ENCODE results near the gene PDE8B. TPM values are rescaled to one million over a fixed set of nuclear protein-coding genes. Genes with fewer than 3 reads are reported as not detected.

Gene PDE8B
- total RNA-seq, 1 donor from 2014 or later = 0.33 TPM

GRCh38 chr5:77355080-77355479 is 144.6 kb downstream of the PDE8B start:
- no peaks in the 10 kb centered on the region for H3K27me3 ChIP-seq (ENCODE audit: control insufficient read depth, insufficient read depth, low read length)
- no peak for DNase-seq (ENCODE audit: low read depth)
- H3K36me3 ChIP-seq (ENCODE audit: control insufficient read depth, insufficient read depth, low read length) = no peaks in the 10 kb centered on the region
- TF ChIP-seq CTCF (IDR thresholded peaks at IDR 0.05; ENCODE audit: insufficient read depth, low read length, poor library complexity, severe bottlenecking) = no peak
- no peak overlapping the region for H3K4me3 ChIP-seq (ENCODE audit: low read depth, low read length)

- no peak overlapping the region for H3K4me3 ChIP-seq (ENCODE audit: low read depth, low read length)
- DNase-seq (ENCODE audit: low read depth) = no peak
- no peak for TF ChIP-seq CTCF (IDR thresholded peaks at IDR 0.05; ENCODE audit: insufficient read depth, low read length, poor library complexity, severe bottlenecking)
- no peaks in the 10 kb centered on the region for H3K27me3 ChIP-seq (ENCODE audit: control insufficient read depth, insufficient read depth, low read length)
- H3K36me3 ChIP-seq (ENCODE audit: control insufficient read depth, insufficient read depth, low read length) = no peaks in the 10 kb centered on the region
Measured at GRCh38 chr5:77355751-77356150, 145.3 kb downstream of the PDE8B start.

GRCh38 chr5:77356740-77357139 is 146.3 kb downstream of the PDE8B start:
- no peak for TF ChIP-seq CTCF (IDR thresholded peaks at IDR 0.05; ENCODE audit: insufficient read depth, low read length, poor library complexity, severe bottlenecking)

GRCh38 chr5:77358255-77359205 is 148.1 kb downstream of the PDE8B start:
- Histone ChIP-seq H3K27me3 (ENCODE audit: control insufficient read depth, insufficient read depth, low read length) (no peaks in the 10 kb centered on the region), H3K36me3 (ENCODE audit: control insufficient read depth, insufficient read depth, low read length) (no peaks in the 10 kb centered on the region), H3K4me3 (ENCODE audit: low read depth, low read length) (no peak overlapping the region)
- TF ChIP-seq CTCF (IDR thresholded peaks at IDR 0.05; ENCODE audit: insufficient read depth, low read length, poor library complexity, severe bottlenecking) = no peak
- peak; percentile 14 for DNase-seq (ENCODE audit: low read depth)

More at GRCh38 chr5:77356740-77357139, 146.3 kb downstream of the PDE8B start:
- no peaks in the 10 kb centered on the region for H3K27me3 ChIP-seq (ENCODE audit: control insufficient read depth, insufficient read depth, low read length)
- H3K4me3 ChIP-seq (ENCODE audit: low read depth, low read length) = no peak overlapping the region
- no peaks in the 10 kb centered on the region for H3K36me3 ChIP-seq (ENCODE audit: control insufficient read depth, insufficient read depth, low read length)
- DNase-seq (ENCODE audit: low read depth) = peak; percentile 55

GRCh38 chr5:77359231-77359630 is 148.8 kb downstream of the PDE8B start:
- H3K36me3 ChIP-seq (ENCODE audit: control insufficient read depth, insufficient read depth, low read length) = no peaks in the 10 kb centered on the region
- H3K4me3 ChIP-seq (ENCODE audit: low read depth, low read length) = no peak overlapping the region
- no peaks in the 10 kb centered on the region for H3K27me3 ChIP-seq (ENCODE audit: control insufficient read depth, insufficient read depth, low read length)
- DNase-seq (ENCODE audit: low read depth) = no peak
- no peak for TF ChIP-seq CTCF (IDR thresholded peaks at IDR 0.05; ENCODE audit: insufficient read depth, low read length, poor library complexity, severe bottlenecking)

Data from kidney epithelial cell (primary cell).